Prostate gland (tissue), 2 donors: Measurements from ENCODE around the gene LCN10.

Source experiments
- CTCF ChIP-seq, 4 experiments: fragments of 200-600 bp in 2 of 4; fragments of 450-650 bp in 2 of 4; sonication (generic) in 2 of 4; IDR thresholded peaks; 1 replicate in 3 of 4; 2 replicates in 1 of 4; pipeline ENCODE4 v1.5.1; 2016 to 2019; ENCODE audit warnings: antibody characterized with exemption in 4 of 4, mild to moderate bottlenecking in 2 of 4, moderate library complexity in 2 of 4
- POLR2AphosphoS5 ChIP-seq: sonication (generic); formaldehyde crosslinking; IDR thresholded peaks from one replicate; pipeline ENCODE4 v1.6.1; 2017; ENCODE audit warnings: antibody characterized with exemption

GRCh38 chr9:136748201-136748600 lies 5.5 kb upstream of the LCN10 start, which contains the start of gene LCN6:
- TF ChIP-seq CTCF (IDR thresholded peaks at IDR 0.05), result no peak
- TF ChIP-seq POLR2AphosphoS5, result no peak
